Measurements from ENCODE around the gene GRK2.

GRK2 gene

DNA sequence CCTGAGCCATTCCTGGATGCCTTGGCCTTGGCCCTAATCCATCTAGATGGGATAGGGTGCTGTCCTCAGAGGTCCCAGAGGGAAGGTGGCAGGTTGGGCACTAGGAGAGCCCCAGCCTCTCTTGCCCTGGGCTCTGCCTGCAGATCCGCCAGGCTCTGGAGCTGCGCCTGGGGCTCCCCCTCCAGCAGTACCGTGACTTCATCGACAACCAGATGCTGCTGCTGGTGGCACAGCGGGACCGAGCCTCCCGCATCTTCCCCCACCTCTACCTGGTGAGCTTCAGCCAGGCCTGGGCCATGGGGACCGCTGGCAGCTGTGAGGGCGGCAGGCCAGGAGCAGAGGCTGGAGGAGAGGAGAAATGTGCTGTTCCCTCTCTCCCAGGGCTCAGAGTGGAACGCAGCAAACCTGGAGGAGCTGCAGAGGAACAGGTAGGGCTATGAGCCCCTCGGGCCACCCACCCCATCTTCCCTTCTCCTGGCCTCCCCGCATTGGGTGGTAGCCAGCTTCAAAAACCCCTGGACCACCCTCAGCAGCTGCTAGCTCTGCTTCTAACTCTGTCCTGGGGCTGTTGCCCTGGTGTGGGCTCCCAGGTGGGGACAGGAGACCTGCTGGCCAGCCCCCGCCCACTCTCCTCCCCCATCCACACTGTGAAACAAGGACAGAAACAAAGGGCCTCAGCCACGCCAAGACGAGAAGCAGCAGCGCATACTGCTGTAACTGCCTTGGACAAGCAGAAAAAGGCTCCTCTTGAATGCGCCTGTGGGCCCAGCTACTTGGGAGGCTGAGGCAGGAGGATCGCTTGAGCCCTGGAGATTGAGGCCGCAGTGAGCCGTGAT, 42.0 kb downstream of the GRK2 start:
- H3K4me1 ChIP-seq (ENCODE audit: control insufficient read depth in 1 of 2, insufficient read depth in 2 of 2, low read length in 2 of 2) = peaks cover 0 to 12% of the 10 kb centered on the region in 2 donors
- H3K27ac ChIP-seq (ENCODE audit: low read length) = no peak overlapping the region
- no peak overlapping the region for H3K4me3 ChIP-seq (ENCODE audit: low read depth in 1 of 2, low read length in 2 of 2)
- peaks cover 6 to 29% of the 10 kb centered on the region in 2 donors for H3K36me3 ChIP-seq (ENCODE audit: control insufficient read depth in 1 of 2, insufficient read depth in 2 of 2, low read length in 2 of 2)
- H3K9me3 ChIP-seq (ENCODE audit: control insufficient read depth in 1 of 2, low read length in 2 of 2) = no peaks in the 10 kb centered on the region
- H3K27me3 ChIP-seq (ENCODE audit: low read depth, low read length) = no peaks in the 10 kb centered on the region

DNA sequence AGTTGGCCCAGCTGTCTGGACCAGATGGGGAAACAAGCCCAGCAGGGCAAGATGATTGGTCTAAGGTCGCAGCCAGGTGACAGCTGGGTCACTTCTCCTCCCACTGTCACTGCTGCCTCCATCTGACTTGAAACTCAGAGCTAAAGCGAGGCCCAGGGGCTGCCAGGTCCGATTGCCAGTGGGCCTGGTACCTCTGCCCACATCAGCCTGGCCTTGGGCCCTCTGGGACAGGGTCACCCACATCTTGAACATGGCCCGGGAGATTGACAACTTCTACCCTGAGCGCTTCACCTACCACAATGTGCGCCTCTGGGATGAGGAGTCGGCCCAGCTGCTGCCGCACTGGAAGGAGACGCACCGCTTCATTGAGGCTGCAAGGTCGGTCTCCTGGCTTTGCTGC, 42.9 kb downstream of the GRK2 start:
- Histone ChIP-seq H3K4me3 (ENCODE audit: low read depth in 1 of 2, low read length in 2 of 2) (no peak overlapping the region), H3K27me3 (ENCODE audit: low read depth, low read length) (no peaks in the 10 kb centered on the region), H3K27ac (ENCODE audit: low read length) (no peak overlapping the region), H3K9me3 (ENCODE audit: control insufficient read depth in 1 of 2, low read length in 2 of 2) (no peaks in the 10 kb centered on the region), H3K36me3 (ENCODE audit: control insufficient read depth in 1 of 2, insufficient read depth in 2 of 2, low read length in 2 of 2) (peaks cover 6 to 29% of the 10 kb centered on the region in 2 donors), H3K4me1 (ENCODE audit: control insufficient read depth in 1 of 2, insufficient read depth in 2 of 2, low read length in 2 of 2) (peaks cover 0 to 7% of the 10 kb centered on the region in 2 donors)

GRCh38 chr11:67309661-67310061, 43.4 kb downstream of the GRK2 start:
- peaks cover 6 to 29% of the 10 kb centered on the region in 2 donors for H3K36me3 ChIP-seq (ENCODE audit: control insufficient read depth in 1 of 2, insufficient read depth in 2 of 2, low read length in 2 of 2)
- H3K27me3 ChIP-seq (ENCODE audit: low read depth, low read length) = no peaks in the 10 kb centered on the region
- no peaks in the 10 kb centered on the region for H3K9me3 ChIP-seq (ENCODE audit: control insufficient read depth in 1 of 2, low read length in 2 of 2)
- peaks cover 0 to 2% of the 10 kb centered on the region in 2 donors for H3K4me1 ChIP-seq (ENCODE audit: control insufficient read depth in 1 of 2, insufficient read depth in 2 of 2, low read length in 2 of 2)
- H3K27ac ChIP-seq (ENCODE audit: low read length) = no peak overlapping the region
- no peak overlapping the region for H3K4me3 ChIP-seq (ENCODE audit: low read depth in 1 of 2, low read length in 2 of 2)

GRCh38 chr11:67310246-67311050, 44.2 kb downstream of the GRK2 start:
- Histone ChIP-seq H3K36me3 (ENCODE audit: control insufficient read depth in 1 of 2, insufficient read depth in 2 of 2, low read length in 2 of 2) (peaks cover 6 to 29% of the 10 kb centered on the region in 2 donors), H3K27ac (ENCODE audit: low read length) (no peak overlapping the region)

GRCh38 chr11:67311051-67311555, 44.8 kb downstream of the GRK2 start:
- Histone ChIP-seq H3K9me3 (ENCODE audit: control insufficient read depth in 1 of 2, low read length in 2 of 2) (no peaks in the 10 kb centered on the region), H3K27me3 (ENCODE audit: low read depth, low read length) (no peaks in the 10 kb centered on the region), H3K27ac (ENCODE audit: low read length) (no peak overlapping the region), H3K4me3 (ENCODE audit: low read depth in 1 of 2, low read length in 2 of 2) (no peak overlapping the region), H3K36me3 (ENCODE audit: control insufficient read depth in 1 of 2, insufficient read depth in 2 of 2, low read length in 2 of 2) (peaks cover 6 to 29% of the 10 kb centered on the region in 2 donors), H3K4me1 (ENCODE audit: control insufficient read depth in 1 of 2, insufficient read depth in 2 of 2, low read length in 2 of 2) (no peaks in the 10 kb centered on the region)

More at GRCh38 chr11:67310246-67311050, 44.2 kb downstream of the GRK2 start:
- Histone ChIP-seq H3K4me3 (ENCODE audit: low read depth in 1 of 2, low read length in 2 of 2) (no peak overlapping the region), H3K4me1 (ENCODE audit: control insufficient read depth in 1 of 2, insufficient read depth in 2 of 2, low read length in 2 of 2) (no peaks in the 10 kb centered on the region), H3K9me3 (ENCODE audit: control insufficient read depth in 1 of 2, low read length in 2 of 2) (no peaks in the 10 kb centered on the region), H3K27me3 (ENCODE audit: low read depth, low read length) (no peaks in the 10 kb centered on the region)

- no peaks in the 10 kb centered on the region for H3K9me3 ChIP-seq (ENCODE audit: control insufficient read depth in 1 of 2, low read length in 2 of 2)
- no peak overlapping the region for H3K4me3 ChIP-seq (ENCODE audit: low read depth in 1 of 2, low read length in 2 of 2)
- H3K27me3 ChIP-seq (ENCODE audit: low read depth, low read length) = no peaks in the 10 kb centered on the region
- H3K27ac ChIP-seq (ENCODE audit: low read length) = no peak overlapping the region
- peaks cover 6 to 29% of the 10 kb centered on the region in 2 donors for H3K36me3 ChIP-seq (ENCODE audit: control insufficient read depth in 1 of 2, insufficient read depth in 2 of 2, low read length in 2 of 2)
- no peaks in the 10 kb centered on the region for H3K4me1 ChIP-seq (ENCODE audit: control insufficient read depth in 1 of 2, insufficient read depth in 2 of 2, low read length in 2 of 2)
These were observed 45.3 kb downstream of the GRK2 start for GRCh38 chr11:67311556-67312082.

- Histone ChIP-seq H3K27me3 (ENCODE audit: low read depth, low read length) (no peaks in the 10 kb centered on the region), H3K4me1 (ENCODE audit: control insufficient read depth in 1 of 2, insufficient read depth in 2 of 2, low read length in 2 of 2) (no peaks in the 10 kb centered on the region), H3K4me3 (ENCODE audit: low read depth in 1 of 2, low read length in 2 of 2) (no peak overlapping the region), H3K36me3 (ENCODE audit: control insufficient read depth in 1 of 2, insufficient read depth in 2 of 2, low read length in 2 of 2) (peaks cover 6 to 29% of the 10 kb centered on the region in 2 donors), H3K27ac (ENCODE audit: low read length) (peak overlapping the region; percentile 4), H3K9me3 (ENCODE audit: control insufficient read depth in 1 of 2, low read length in 2 of 2) (no peaks in the 10 kb centered on the region)
These were observed 46.1 kb downstream of the GRK2 start for GRCh38 chr11:67312187-67313021.

DNA sequence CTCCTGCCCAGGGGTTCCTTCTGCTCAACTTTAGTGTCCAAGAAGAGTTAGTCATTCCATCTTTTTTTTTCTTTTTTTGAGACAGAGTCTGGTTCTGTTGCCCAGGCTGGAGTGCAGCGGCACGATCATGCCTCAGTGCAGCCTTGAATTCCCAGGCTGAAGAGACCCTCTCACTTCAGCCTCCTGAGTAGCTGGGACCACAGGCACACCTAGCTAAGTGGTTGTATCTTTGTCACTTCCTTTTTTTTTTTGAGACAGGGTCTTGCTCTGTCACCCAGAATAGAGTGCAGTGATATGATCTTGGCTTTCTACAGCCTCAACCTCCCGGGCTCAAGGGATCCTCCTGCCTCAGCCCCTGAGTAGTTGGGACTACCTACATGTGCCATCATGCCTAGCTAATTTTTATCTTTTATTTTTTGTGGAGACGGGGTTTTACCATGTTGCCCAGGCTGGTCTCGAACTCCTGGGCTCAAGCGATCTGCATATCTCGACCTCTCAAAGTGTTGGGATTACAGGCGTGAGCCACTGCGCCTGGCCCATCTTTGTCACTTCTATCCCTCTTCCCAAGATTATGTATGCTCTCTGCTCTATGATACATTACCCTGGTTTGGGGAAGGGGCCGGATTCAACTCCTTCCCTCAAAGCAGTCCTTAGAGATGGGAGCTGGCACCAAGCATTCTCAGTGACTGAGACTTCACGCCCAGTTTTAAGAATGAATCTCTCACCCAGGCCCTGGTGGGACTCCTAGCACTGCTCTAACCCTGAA, 47.0 kb downstream of the GRK2 start:
- H3K36me3 ChIP-seq (ENCODE audit: control insufficient read depth in 1 of 2, insufficient read depth in 2 of 2, low read length in 2 of 2) = peaks cover 6 to 25% of the 10 kb centered on the region in 2 donors
- H3K4me1 ChIP-seq (ENCODE audit: control insufficient read depth in 1 of 2, insufficient read depth in 2 of 2, low read length in 2 of 2) = peaks cover 0 to 6% of the 10 kb centered on the region in 2 donors
- no peak overlapping the region for H3K4me3 ChIP-seq (ENCODE audit: low read depth in 1 of 2, low read length in 2 of 2)
- peak overlapping the region; percentile 4 for H3K27ac ChIP-seq (ENCODE audit: low read length)
- no peaks in the 10 kb centered on the region for H3K9me3 ChIP-seq (ENCODE audit: control insufficient read depth in 1 of 2, low read length in 2 of 2)
- no peaks in the 10 kb centered on the region for H3K27me3 ChIP-seq (ENCODE audit: low read depth, low read length)

DNA sequence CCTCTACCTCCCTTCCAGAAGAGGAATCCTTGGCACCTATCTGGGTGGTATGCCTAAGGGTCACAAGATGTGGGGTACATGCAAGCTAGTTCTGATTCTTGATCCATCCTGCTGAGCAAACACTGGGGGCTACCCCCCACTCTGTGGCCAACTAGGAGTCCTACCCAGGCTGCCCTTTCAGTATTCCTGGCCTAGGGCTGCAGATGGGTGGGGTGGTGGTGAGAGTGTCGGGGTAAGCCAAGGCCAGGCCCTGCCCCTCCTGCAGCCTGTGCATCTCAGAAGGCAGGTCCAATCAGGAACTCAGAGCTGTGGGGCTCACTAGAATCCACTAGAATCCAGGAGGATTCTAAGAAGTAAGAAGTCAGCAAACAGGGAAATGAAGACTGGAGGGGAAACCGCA, 47.9 kb downstream of the GRK2 start:
- H3K4me1 ChIP-seq (ENCODE audit: control insufficient read depth in 1 of 2, insufficient read depth in 2 of 2, low read length in 2 of 2) = peaks cover 0 to 15% of the 10 kb centered on the region in 2 donors
- no peaks in the 10 kb centered on the region for H3K9me3 ChIP-seq (ENCODE audit: control insufficient read depth in 1 of 2, low read length in 2 of 2)
- peaks cover 4 to 16% of the 10 kb centered on the region in 2 donors for H3K36me3 ChIP-seq (ENCODE audit: control insufficient read depth in 1 of 2, insufficient read depth in 2 of 2, low read length in 2 of 2)
- no peak overlapping the region for H3K27ac ChIP-seq (ENCODE audit: low read length)
- H3K27me3 ChIP-seq (ENCODE audit: low read depth, low read length) = no peaks in the 10 kb centered on the region
- no peak overlapping the region for H3K4me3 ChIP-seq (ENCODE audit: low read depth in 1 of 2, low read length in 2 of 2)

DNA sequence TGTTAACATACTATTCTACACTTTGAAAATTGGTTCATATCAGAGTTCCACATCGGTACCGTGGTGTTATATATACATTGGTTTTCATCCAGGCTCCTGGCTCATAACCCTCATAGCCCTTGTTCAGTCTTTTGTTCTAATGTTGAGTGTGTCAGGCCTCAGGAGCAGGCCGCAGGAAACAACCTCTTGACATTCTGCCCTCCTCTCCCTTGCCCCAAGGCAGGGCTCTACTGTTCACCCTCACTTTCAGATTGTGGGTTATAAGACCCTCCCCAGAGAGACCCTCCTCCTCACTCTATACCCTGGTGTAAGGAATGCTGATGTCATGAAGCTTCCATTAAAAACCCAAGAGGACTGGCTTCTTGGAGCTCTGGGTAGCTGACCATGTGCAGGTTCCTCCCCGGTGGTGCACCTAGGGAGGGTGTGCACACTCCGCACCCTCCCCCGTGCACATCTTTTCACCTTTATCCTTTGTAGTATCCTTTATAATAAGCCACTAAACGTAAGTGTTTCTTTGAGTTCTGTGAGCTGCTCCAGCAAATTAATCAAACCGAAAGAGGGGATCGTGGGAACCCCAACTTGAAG, 49.1 kb downstream of the GRK2 start:
- Histone ChIP-seq H3K36me3 (ENCODE audit: control insufficient read depth in 1 of 2, insufficient read depth in 2 of 2, low read length in 2 of 2) (peaks cover 0 to 7% of the 10 kb centered on the region in 2 donors), H3K4me1 (ENCODE audit: control insufficient read depth in 1 of 2, insufficient read depth in 2 of 2, low read length in 2 of 2) (peaks cover 0 to 21% of the 10 kb centered on the region in 2 donors), H3K27me3 (ENCODE audit: low read depth, low read length) (no peaks in the 10 kb centered on the region), H3K9me3 (ENCODE audit: control insufficient read depth in 1 of 2, low read length in 2 of 2) (no peaks in the 10 kb centered on the region), H3K4me3 (ENCODE audit: low read depth in 1 of 2, low read length in 2 of 2) (no peak overlapping the region), H3K27ac (ENCODE audit: low read length) (no peak overlapping the region)

All from muscle layer of duodenum (tissue), 2 donors.